Measurements from ENCODE around the gene TECTB. TPM values are rescaled to one million over a fixed set of nuclear protein-coding genes. Genes with fewer than 3 reads are reported as not detected.

The TECTB gene
- total RNA-seq, 4 donors from 2014 or later, result not detected

- WGBS, result 91% methylated on average over 8 of the region's 8 CpGs
- DNase-seq (ENCODE audit: low spot score in 2 of 2), result no peak
- TF ChIP-seq EP300 (IDR thresholded peaks at IDR 0.05) (no peak), CTCF (IDR thresholded peaks at IDR 0.05) (no peak), POLR2AphosphoS5 (IDR thresholded peaks at IDR 0.05) (no peak), POLR2A (IDR thresholded peaks at IDR 0.05) (no peak)
- Histone ChIP-seq H3K4me3 (no peak overlapping the region), H3K27ac (no peak overlapping the region), H3K9me3 (no peaks in the 10 kb centered on the region), H3K27me3 (no peaks in the 10 kb centered on the region), H3K4me1 (no peaks in the 10 kb centered on the region), H3K36me3 (no peaks in the 10 kb centered on the region)
Measured at GRCh38 chr10:112351146-112351545, 67.9 kb downstream of the TECTB start.

DNA sequence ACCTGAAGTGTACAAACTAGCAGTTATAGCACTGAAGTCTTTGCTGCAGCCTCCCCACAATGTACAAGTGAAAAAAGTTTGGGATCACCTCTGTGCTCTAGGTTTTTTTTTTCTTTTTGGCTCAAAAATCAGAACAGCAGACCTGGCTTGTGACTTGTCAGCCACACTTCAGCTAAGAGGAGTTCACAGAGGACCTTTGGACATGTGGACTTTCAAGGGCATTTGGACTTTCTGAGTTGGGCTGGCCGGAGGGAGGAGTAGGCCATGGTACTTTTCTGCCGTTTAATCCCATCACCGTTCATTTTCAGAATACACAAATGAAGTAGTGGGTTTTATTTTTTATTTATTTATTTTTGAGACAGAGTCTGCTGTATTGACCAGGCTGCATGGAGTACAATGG, 68.8 kb downstream of the TECTB start:
- TF ChIP-seq POLR2AphosphoS5 (IDR thresholded peaks at IDR 0.05), result no peak
- no peak for TF ChIP-seq CTCF (IDR thresholded peaks at IDR 0.05)
- no peak for TF ChIP-seq POLR2A (IDR thresholded peaks at IDR 0.05)
- no peak for TF ChIP-seq EP300 (IDR thresholded peaks at IDR 0.05)
- Histone ChIP-seq H3K36me3 (no peaks in the 10 kb centered on the region), H3K9me3 (no peaks in the 10 kb centered on the region), H3K27ac (no peak overlapping the region), H3K4me3 (no peak overlapping the region), H3K27me3 (no peaks in the 10 kb centered on the region), H3K4me1 (no peaks in the 10 kb centered on the region)
- 80% methylated on average over 3 of the region's 3 CpGs for WGBS
- no peak for DNase-seq (ENCODE audit: low spot score in 2 of 2)

DNA sequence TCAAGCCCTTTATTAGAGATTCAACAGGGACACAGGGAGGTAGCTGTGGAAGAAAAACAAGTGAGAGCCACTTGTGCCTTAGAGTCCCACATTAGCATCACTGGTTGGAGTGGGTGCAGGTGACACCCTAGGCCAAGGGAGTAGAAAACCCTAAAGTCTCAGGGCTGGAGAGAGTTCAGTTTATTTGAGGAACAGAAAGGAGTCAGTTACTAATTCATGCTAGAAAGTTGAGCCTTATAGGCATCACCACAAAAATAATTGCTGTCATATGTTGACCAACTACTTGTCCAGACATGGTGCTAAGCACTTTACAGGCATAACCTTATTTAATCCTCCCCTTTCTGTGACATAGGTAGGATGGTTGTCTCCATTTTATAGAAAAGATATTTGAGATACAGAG, 69.8 kb downstream of the TECTB start:
- H3K9me3 ChIP-seq, result no peaks in the 10 kb centered on the region
- H3K36me3 ChIP-seq, result no peaks in the 10 kb centered on the region
- peak in 1 of 2 donors; percentile 11 for DNase-seq (ENCODE audit: low spot score in 2 of 2)
- no peak overlapping the region for H3K27ac ChIP-seq
- no peaks in the 10 kb centered on the region for H3K4me1 ChIP-seq
- TF ChIP-seq POLR2A (IDR thresholded peaks at IDR 0.05), result no peak
- TF ChIP-seq EP300 (IDR thresholded peaks at IDR 0.05), result no peak
- no peak for TF ChIP-seq CTCF (IDR thresholded peaks at IDR 0.05)
- no peak for TF ChIP-seq POLR2AphosphoS5 (IDR thresholded peaks at IDR 0.05)
- H3K27me3 ChIP-seq, result no peaks in the 10 kb centered on the region
- H3K4me3 ChIP-seq, result no peak overlapping the region

Other genes starting within 250 kb of the TECTB start
- 10 to 100 TPM in 1 of 4 donors, 1 to 10 TPM in 3; 5.2 to 16.2 (median 6.8) TPM for gene GPAM, start 99.6 kb upstream of the TECTB start, total RNA-seq
- gene ACSL5, start 90.7 kb downstream of the TECTB start, total RNA-seq, result 1 to 10 TPM; 3.8 to 6.5 (median 5.0) TPM
- gene ZDHHC6, start 163.5 kb downstream of the TECTB start, total RNA-seq, result 10 to 100 TPM; 11.4 to 46.3 (median 15.6) TPM
- gene VTI1A, start 163.8 kb downstream of the TECTB start, total RNA-seq, result 10 to 100 TPM; 43.0 to 81.0 (median 49.2) TPM